ENCODE measurements around the gene NYNRIN. TPM values are rescaled to one million over a fixed set of nuclear protein-coding genes. Genes with fewer than 3 reads are reported as not detected.

The NYNRIN gene
- total RNA-seq, 2 donors from 2014 or later: 9.5 to 11.6 TPM

GRCh38 chr14:24399999-24400718, 1.4 kb downstream of the NYNRIN start:
- H3K27ac ChIP-seq: no peak overlapping the region
- H3K9me3 ChIP-seq: no peaks in the 10 kb centered on the region
- no peaks in the 10 kb centered on the region for H3K27me3 ChIP-seq (replicated peaks; ENCODE audit: insufficient read depth)
- peak overlapping the region; percentile 91 for H3K4me3 ChIP-seq
- ATAC-seq (ENCODE audit: insufficient number of reproducible peaks, low FRiP score, low read depth) (no peak), DNase-seq (ENCODE audit: low spot score) (no peak)
- H3K4me1 ChIP-seq (ENCODE audit: control insufficient read depth in 1 of 2, low read depth in 2 of 2): peaks cover 13 to 32% of the 10 kb centered on the region in 2 donors
- no peak for TF ChIP-seq CTCF (IDR thresholded peaks at IDR 0.05)
- H3K36me3 ChIP-seq: no peaks in the 10 kb centered on the region

GRCh38 chr14:24401810-24402702, 3.3 kb downstream of the NYNRIN start:
- H3K4me3 ChIP-seq: no peak overlapping the region
- no peaks in the 10 kb centered on the region for H3K9me3 ChIP-seq
- H3K27me3 ChIP-seq (replicated peaks; ENCODE audit: insufficient read depth): no peaks in the 10 kb centered on the region
- no peak for DNase-seq (ENCODE audit: low spot score)
- TF ChIP-seq CTCF (IDR thresholded peaks at IDR 0.05): no peak
- peaks cover 13 to 32% of the 10 kb centered on the region in 2 donors for H3K4me1 ChIP-seq (ENCODE audit: control insufficient read depth in 1 of 2, low read depth in 2 of 2)
- H3K36me3 ChIP-seq: no peaks in the 10 kb centered on the region
- H3K27ac ChIP-seq: no peak overlapping the region
- ATAC-seq (ENCODE audit: insufficient number of reproducible peaks, low FRiP score, low read depth): no peak

- no peak for ATAC-seq (ENCODE audit: insufficient number of reproducible peaks, low FRiP score, low read depth)
- no peak for DNase-seq (ENCODE audit: low spot score)
- Histone ChIP-seq H3K4me1 (ENCODE audit: control insufficient read depth in 1 of 2, low read depth in 2 of 2) (peaks cover 10 to 27% of the 10 kb centered on the region in 2 donors), H3K9me3 (no peaks in the 10 kb centered on the region), H3K27ac (no peak overlapping the region), H3K4me3 (no peak overlapping the region), H3K36me3 (peaks cover 7% of the 10 kb centered on the region), H3K27me3 (replicated peaks; ENCODE audit: insufficient read depth) (no peaks in the 10 kb centered on the region)
- TF ChIP-seq CTCF (IDR thresholded peaks at IDR 0.05): no peak
Measured at GRCh38 chr14:24403294-24403998, 4.6 kb downstream of the NYNRIN start.

- Histone ChIP-seq H3K4me3 (no peak overlapping the region), H3K4me1 (ENCODE audit: control insufficient read depth in 1 of 2, low read depth in 2 of 2) (peaks cover 6 to 20% of the 10 kb centered on the region in 2 donors), H3K9me3 (no peaks in the 10 kb centered on the region), H3K27ac (no peak overlapping the region), H3K27me3 (replicated peaks; ENCODE audit: insufficient read depth) (no peaks in the 10 kb centered on the region), H3K36me3 (peaks cover 8% of the 10 kb centered on the region)
- DNase-seq (ENCODE audit: low spot score): no peak
- TF ChIP-seq CTCF (IDR thresholded peaks at IDR 0.05): no peak
- no peak for ATAC-seq (ENCODE audit: insufficient number of reproducible peaks, low FRiP score, low read depth)
Measured at GRCh38 chr14:24404814-24405213, 6.0 kb downstream of the NYNRIN start.

GRCh38 chr14:24406416-24406815, 7.6 kb downstream of the NYNRIN start:
- ATAC-seq (ENCODE audit: insufficient number of reproducible peaks, low FRiP score, low read depth) (no peak), DNase-seq (ENCODE audit: low spot score) (no peak)
- H3K4me3 ChIP-seq: no peak overlapping the region
- no peak overlapping the region for H3K27ac ChIP-seq
- H3K4me1 ChIP-seq (ENCODE audit: control insufficient read depth in 1 of 2, low read depth in 2 of 2): peaks cover 0 to 9% of the 10 kb centered on the region in 2 donors
- no peak for TF ChIP-seq CTCF (IDR thresholded peaks at IDR 0.05)
- no peaks in the 10 kb centered on the region for H3K27me3 ChIP-seq (replicated peaks; ENCODE audit: insufficient read depth)
- peaks cover 8% of the 10 kb centered on the region for H3K36me3 ChIP-seq
- H3K9me3 ChIP-seq: no peaks in the 10 kb centered on the region
